Panc1 (cell line): Measurements from ENCODE around the gene ZNF583.

ENCODE experiments used
- POLR2AphosphoS5 ChIP-seq: IDR thresholded peaks from 2 replicates; pipeline ENCODE4 v1.6.1; 2012; ENCODE audit warnings: mild to moderate bottlenecking, low read depth, low read length, moderate library complexity
- TCF7L2 ChIP-seq: IDR thresholded peaks from 2 replicates; pipeline ENCODE4 v1.6.1; 2011; ENCODE audit warnings: mild to moderate bottlenecking, low read depth, low read length, inconsistent platforms

DNA sequence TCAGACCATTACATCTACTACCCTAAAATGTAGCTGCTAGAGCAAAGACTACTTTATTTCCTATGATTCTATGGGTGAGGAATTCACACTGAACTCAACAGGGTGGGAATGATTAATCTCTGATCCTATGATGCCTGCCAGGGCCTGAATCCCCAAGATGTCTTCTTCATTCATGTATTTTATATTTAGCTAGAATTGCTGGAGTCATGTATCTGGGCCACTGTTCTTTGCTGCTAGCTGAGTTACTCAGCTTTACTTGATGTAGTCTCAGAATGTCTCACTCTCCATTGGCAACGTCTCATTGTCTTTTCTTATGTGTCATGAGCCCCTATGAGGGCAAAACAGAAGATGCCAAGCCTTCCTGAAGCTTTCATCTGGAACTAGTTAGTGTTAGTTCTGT lies 31.9 kb upstream of the ZNF583 start:
- TF ChIP-seq TCF7L2, result no peak
- no peak for TF ChIP-seq POLR2AphosphoS5
